SK-N-SH (cell line): ENCODE measurements around the gene TMEM88. TPM values are rescaled to one million over a fixed set of nuclear protein-coding genes. Genes with fewer than 3 reads are reported as not detected.

ENCODE experiments used
- CTCF ChIA-PET: fragments of 300-600, 350-600 bp; formaldehyde crosslinking; extraction: SDS; loops from one replicate; lab custom pipeline; 2021; lab: Yijun Ruan, JAX
- POLR2A ChIA-PET: fragments of 350-600 bp; sonication (Branson Sonifier 250); formaldehyde crosslinking; extraction: SDS; loops from one replicate; lab custom pipeline; 2020; ENCODE audit warnings: antibody characterized with exemption, inconsistent platforms; lab: Yijun Ruan, JAX
- DNase-seq: peaks from one replicate; pipeline ENCODE4 v3.0.0; 2012
- H2AFZ ChIP-seq: fragments of 200-600 bp; sonication (generic); 2 replicates; pipeline ENCODE4 v1.8.1; 2016; ENCODE audit warnings: antibody characterized with exemption, mild to moderate bottlenecking, low read depth
- H3F3A ChIP-seq: fragments of 200-600 bp; sonication (generic); replicated peaks from 2 replicates; pipeline ENCODE3; 2016; ENCODE audit warnings: antibody characterized with exemption, mild to moderate bottlenecking; ENCODE audit not compliant: insufficient read depth
- H3K27ac ChIP-seq, 2 experiments: fragments of 200-500 bp in 1 of 2; fragments of 200-600 bp in 1 of 2; sonication (Bioruptor generic) in 1 of 2; sonication (generic), shearing (Covaris generic) in 1 of 2; 2 replicates each; pipeline versions ENCODE4 v1.5.1 to v1.6.1; 2014 to 2016; ENCODE audit warnings: low read depth in 2 of 2, inconsistent platforms in 1 of 2, low read length in 1 of 2, mild to moderate bottlenecking in 1 of 2, mixed read lengths in 1 of 2
- H3K27me3 ChIP-seq: fragments of 200-600 bp; sonication (generic), shearing (Covaris generic); 2 replicates; pipeline ENCODE4 v1.6.1; 2016; ENCODE audit warnings: mixed run types; ENCODE audit not compliant: insufficient read depth
- H3K36me3 ChIP-seq, 2 experiments: fragments of 200-500 bp in 1 of 2; fragments of 200-600 bp in 1 of 2; sonication (Bioruptor generic) in 1 of 2; sonication (generic) in 1 of 2; replicated peaks in 1 of 2; 2 replicates each; pipeline versions ENCODE3 to v1.5.1; 2014 to 2016; ENCODE audit warnings: low read length in 1 of 2, mild to moderate bottlenecking in 1 of 2; ENCODE audit not compliant: insufficient read depth in 2 of 2, control insufficient read depth in 1 of 2
- H3K4me1 ChIP-seq, 2 experiments: fragments of 200-500 bp in 1 of 2; fragments of 200-600 bp in 1 of 2; sonication (Bioruptor generic) in 1 of 2; sonication (generic), shearing (Covaris generic) in 1 of 2; 2 replicates each; pipeline versions ENCODE4 v1.5.1 to v1.6.1; 2014 to 2016; ENCODE audit warnings: low read depth in 1 of 2, low read length in 1 of 2, mixed run types in 1 of 2; ENCODE audit not compliant: insufficient read depth in 2 of 2, control insufficient read depth in 1 of 2
- H3K4me2 ChIP-seq: fragments of 200-600 bp; sonication (generic), shearing (Covaris generic); 2 replicates; pipeline ENCODE4 v1.6.1; 2017; ENCODE audit warnings: mixed run types
- H3K4me3 ChIP-seq, 2 experiments: fragments of 200-500 bp in 1 of 2; fragments of 200-600 bp in 1 of 2; sonication (Bioruptor generic) in 1 of 2; sonication (generic), shearing (Covaris generic) in 1 of 2; 2 replicates each; pipeline versions ENCODE4 v1.5.1 to v1.8.1; 2014 to 2016; ENCODE audit warnings: low read depth in 2 of 2, inconsistent platforms in 1 of 2, low read length in 1 of 2, mild to moderate bottlenecking in 1 of 2, mixed read lengths in 1 of 2, moderate library complexity in 1 of 2
- H3K79me2 ChIP-seq: fragments of 200-600 bp; sonication (generic); 2 replicates; pipeline ENCODE4 v1.8.1; 2017; ENCODE audit warnings: mild to moderate bottlenecking; ENCODE audit not compliant: insufficient read depth
- H3K9ac ChIP-seq: fragments of 200-600 bp; sonication (generic); 2 replicates; pipeline ENCODE4 v1.6.1; 2017; ENCODE audit warnings: mixed run types
- H3K9me2 ChIP-seq: fragments of 200-600 bp; sonication (generic); 2 replicates; pipeline ENCODE4 v1.6.1; 2017; ENCODE audit warnings: mixed run types
- H3K9me3 ChIP-seq: fragments of 200-600 bp; sonication (generic); 2 replicates; pipeline ENCODE4 v1.6.1; 2017; ENCODE audit warnings: mixed run types, mild to moderate bottlenecking, moderate library complexity
- H4K20me1 ChIP-seq: fragments of 200-600 bp; sonication (generic); 2 replicates; pipeline ENCODE4 v1.6.1; 2017; ENCODE audit warnings: mild to moderate bottlenecking, mixed run types; ENCODE audit not compliant: insufficient read depth
- CTCF ChIP-seq: fragments of 200-600 bp; sonication (generic); IDR thresholded peaks from 2 replicates; pipeline ENCODE4 v1.6.1; 2017; ENCODE audit warnings: antibody characterized with exemption, mild to moderate bottlenecking, moderate library complexity
- ELF1 ChIP-seq: IDR thresholded peaks from 2 replicates; pipeline ENCODE4 v1.4.0; 2012
- EP300 ChIP-seq, 2 experiments: IDR thresholded peaks; 2 replicates each; pipeline versions ENCODE4 v1.4.0 to v1.6.1; 2012; ENCODE audit warnings: borderline replicate concordance in 1 of 2, low read depth in 1 of 2, low read length in 1 of 2
- FOXM1 ChIP-seq: IDR thresholded peaks from 2 replicates; pipeline ENCODE4 v1.4.0; 2012; ENCODE audit warnings: low read depth, mild to moderate bottlenecking
- GABPA ChIP-seq: IDR thresholded peaks from 2 replicates; pipeline ENCODE4 v1.4.0; 2012; ENCODE audit warnings: low read depth, mild to moderate bottlenecking
- JUND ChIP-seq: IDR thresholded peaks from 2 replicates; pipeline ENCODE4 v1.4.0; 2012
- NFIC ChIP-seq: IDR thresholded peaks from 2 replicates; pipeline ENCODE4 v1.4.0; 2012; ENCODE audit warnings: borderline replicate concordance
- RAD21 ChIP-seq: IDR thresholded peaks from 2 replicates; pipeline ENCODE4 v1.6.1; 2012; ENCODE audit warnings: mild to moderate bottlenecking, low read length
- REST ChIP-seq: IDR thresholded peaks from 2 replicates; pipeline ENCODE4 v1.6.1; 2012; ENCODE audit warnings: mild to moderate bottlenecking, low read depth, low read length, moderate library complexity
- TEAD4 ChIP-seq: IDR thresholded peaks from 2 replicates; pipeline ENCODE4 v1.4.0; 2012; ENCODE audit warnings: mild to moderate bottlenecking, borderline replicate concordance; ENCODE audit not compliant: insufficient read depth
- USF2 ChIP-seq: fragments of 150-350 bp; IDR thresholded peaks from 2 replicates; pipeline ENCODE4 v1.6.1; 2017; ENCODE audit warnings: antibody characterized with exemption, low read length, low read depth, borderline replicate concordance
- YY1 ChIP-seq: IDR thresholded peaks from 2 replicates; pipeline ENCODE4 v1.4.0; 2012; ENCODE audit warnings: low read depth, mild to moderate bottlenecking
- ZBTB33 ChIP-seq: IDR thresholded peaks from 2 replicates; pipeline ENCODE4 v1.4.0; 2012; ENCODE audit warnings: low read depth, borderline replicate concordance
- WGBS: methylation state at CpG from one replicate; pipeline ENCODE4 v1.1.6; 2017; ENCODE audit warnings: low lambda C conversion rate; 5-methylcytosine and 5-hydroxymethylcytosine counted together
- polyA plus RNA-seq, 3 experiments: library from polyadenylated mRNA; depleted of rRNA; stranded (reverse); fragments of >200 nt; gene quantifications; 2 replicates each; pipeline ENCODE4 v1.2.3, GENCODE V29; 2012

The TMEM88 gene
- polyA plus RNA-seq, 1 of the 3 experiments (the other 2 are of a cell fraction), result 1.2 TPM

- TF ChIP-seq USF2 (no peak), EP300 (IDR thresholded peaks at IDR 0.05; ENCODE audit: borderline replicate concordance in 1 of 2, low read depth in 1 of 2, low read length in 1 of 2) (no peak), RAD21 (no peak), FOXM1 (no peak), REST (no peak), TEAD4 (no peak), JUND (no peak), ZBTB33 (no peak), YY1 (no peak), ELF1 (no peak), GABPA (no peak), NFIC (no peak), CTCF (no peak)
- H3K4me3 ChIP-seq, result no peak overlapping the region
- H3K4me1 ChIP-seq, result peaks cover 21 to 43% of the 10 kb centered on the region in 2 experiments; a peak in 3 of 4 replicates
- H3K79me2 ChIP-seq, result peaks cover 10% of the 10 kb centered on the region; the same call in 1 of the 2 replicates
- peaks cover 33 to 53% of the 10 kb centered on the region in 2 experiments for H3K36me3 ChIP-seq
- POLR2A ChIA-PET, result no interaction called here
- H3F3A ChIP-seq, result peaks cover 37% of the 10 kb centered on the region
- whole genome bisulfite sequencing, result 91% methylated on average over 31 of the region's 31 CpGs
- H3K27me3 ChIP-seq, result no peaks in the 10 kb centered on the region
- H3K9me2 ChIP-seq, result no peaks in the 10 kb centered on the region
- no peaks in the 10 kb centered on the region for H3K9me3 ChIP-seq
- H2AFZ ChIP-seq, result no peak overlapping the region
- peaks cover 26% of the 10 kb centered on the region for H4K20me1 ChIP-seq
- CTCF ChIA-PET, result interaction anchor here (0.8 to 5.2 kb wide), 4 partner anchors 19 to 111 kb away, joined by 3 to 44 read pairs (median 7); partner anchors contain the start of gene RNF227
- no peak overlapping the region for H3K27ac ChIP-seq
- H3K9ac ChIP-seq, result no peak overlapping the region
- H3K4me2 ChIP-seq, result no peak overlapping the region
- no peak for DNase-seq
Observed at GRCh38 chr17:7854078-7854777, 638 bp upstream of the TMEM88 start.
